ENCODE measurements around the gene TENM4.

The TENM4 gene

GRCh38 chr11:79060081-79060953, 380.5 kb downstream of the TENM4 start:
- Histone ChIP-seq H3K27ac (no peak overlapping the region), H3K9me3 (no peaks in the 10 kb centered on the region), H3K27me3 (no peaks in the 10 kb centered on the region), H3K4me3 (no peak overlapping the region), H3K4me1 (no peaks in the 10 kb centered on the region), H3K36me3 (no peaks in the 10 kb centered on the region)
- TF ChIP-seq CTCF (IDR thresholded peaks at IDR 0.05) = no peak
- intact Hi-C loops (cut with DNase I; ENCODE audit: low total_unique reads) = no loop called here
- DNase-seq = no peak

- intact Hi-C loops (cut with DNase I; ENCODE audit: low total_unique reads) = no loop called here
- Histone ChIP-seq H3K36me3 (no peaks in the 10 kb centered on the region), H3K9me3 (no peaks in the 10 kb centered on the region), H3K4me1 (no peaks in the 10 kb centered on the region), H3K27ac (no peak overlapping the region), H3K4me3 (no peak overlapping the region), H3K27me3 (no peaks in the 10 kb centered on the region)
- no peak for DNase-seq
- TF ChIP-seq CTCF (IDR thresholded peaks at IDR 0.05) = no peak
These were observed 381.7 kb downstream of the TENM4 start for GRCh38 chr11:79059141-79059540.

- Histone ChIP-seq H3K9me3 (no peaks in the 10 kb centered on the region), H3K27ac (no peak overlapping the region), H3K27me3 (no peaks in the 10 kb centered on the region), H3K4me1 (no peaks in the 10 kb centered on the region), H3K36me3 (no peaks in the 10 kb centered on the region), H3K4me3 (no peak overlapping the region)
- no peak for DNase-seq
- intact Hi-C loops (cut with DNase I; ENCODE audit: low total_unique reads) = no loop called here
- TF ChIP-seq CTCF (IDR thresholded peaks at IDR 0.05) = no peak
These were observed 384.8 kb downstream of the TENM4 start for GRCh38 chr11:79055856-79056631.

- intact Hi-C loops (cut with DNase I; ENCODE audit: low total_unique reads) = no loop called here
- no peak for TF ChIP-seq CTCF (IDR thresholded peaks at IDR 0.05)
- H3K4me1 ChIP-seq = no peaks in the 10 kb centered on the region
- H3K27me3 ChIP-seq = no peaks in the 10 kb centered on the region
- no peaks in the 10 kb centered on the region for H3K9me3 ChIP-seq
- DNase-seq = no peak
- no peak overlapping the region for H3K27ac ChIP-seq
- H3K4me3 ChIP-seq = no peak overlapping the region
- H3K36me3 ChIP-seq = no peaks in the 10 kb centered on the region
These were observed 386.2 kb downstream of the TENM4 start for GRCh38 chr11:79054636-79055035.

- intact Hi-C loops (cut with DNase I; ENCODE audit: low total_unique reads) = no loop called here
- DNase-seq = no peak
- no peak overlapping the region for H3K27ac ChIP-seq
These were observed 388.3 kb downstream of the TENM4 start for GRCh38 chr11:79052544-79052943.

More at GRCh38 chr11:79052544-79052943, 388.3 kb downstream of the TENM4 start:
- Histone ChIP-seq H3K36me3 (no peaks in the 10 kb centered on the region), H3K27me3 (no peaks in the 10 kb centered on the region), H3K9me3 (no peaks in the 10 kb centered on the region), H3K4me3 (no peak overlapping the region), H3K4me1 (no peaks in the 10 kb centered on the region)
- TF ChIP-seq CTCF (IDR thresholded peaks at IDR 0.05) = no peak
